GM12878 (cell line): ENCODE data around the gene MEF2D. TPM values are rescaled to one million over a fixed set of nuclear protein-coding genes. Genes with fewer than 3 reads are reported as not detected.

Experiments used
- ATAC-seq: fragments of 200-7000 bp; cut with Tn5 transposase; 3 replicates; pipeline ENCODE4 v1.9.1; 2020; ENCODE audit warnings: mild to moderate bottlenecking, moderate library complexity
- BruUV-seq: library from RNA; stranded (reverse); fragments of 400-500 nt; replicated peaks from 2 replicates; lab custom pipeline; 2021; lab: Mats Ljungman, UMichigan
- CTCF ChIA-PET: fragments of 300-600 bp; sonication (Branson Sonifier 250); formaldehyde crosslinking; extraction: SDS; loops from one replicate; lab custom pipeline; 2021; ENCODE audit warnings: inconsistent platforms; lab: Yijun Ruan, JAX
- POLR2A ChIA-PET: fragments of 350-600 bp; formaldehyde crosslinking; extraction: SDS; loops from one replicate; lab custom pipeline; 2021; ENCODE audit warnings: inconsistent platforms; lab: Charles Lee
- RAD21 ChIA-PET: fragments of 300-600 bp; sonication (Branson Sonifier 250); formaldehyde crosslinking; loops from one replicate; lab custom pipeline; 2023; ENCODE audit warnings: antibody characterized with exemption; ENCODE audit not compliant: unreplicated experiment; lab: Charles Lee
- SMC1A ChIA-PET: fragments of 300-600 bp; sonication (Branson Sonifier 250); formaldehyde crosslinking; loops from one replicate; lab custom pipeline; 2023; ENCODE audit not compliant: unreplicated experiment, uncharacterized antibody; lab: Charles Lee
- DNase-seq: peaks from one replicate; pipeline ENCODE4 v3.0.0-alpha.2; 2011; ENCODE audit warnings: low read depth, low spot score
- FAIRE-seq: peaks from 3 replicates; lab custom pipeline; 2011; peaks lifted over from hg19 to GRCh38; lab: Jason Lieb, UNC
- H2AFZ ChIP-seq: 2 replicates; pipeline ENCODE4 v1.6.0; 2011; ENCODE audit warnings: low read depth, low read length, control low read depth; ENCODE audit not compliant: control insufficient read depth
- H3K27ac ChIP-seq: 2 replicates; pipeline ENCODE4 v1.5.1; 2011; ENCODE audit warnings: control low read depth; ENCODE audit not compliant: control insufficient read depth, insufficient read depth
- H3K27me3 ChIP-seq, 2 experiments: replicated peaks in 1 of 2; 2 replicates each; pipeline versions ENCODE4 v1.6.0 to v1.6.1; 2011; ENCODE audit warnings: low read length in 1 of 2; ENCODE audit not compliant: control insufficient read depth in 2 of 2, insufficient read depth in 2 of 2
- H3K36me3 ChIP-seq, 2 experiments: 2 replicates each; pipeline ENCODE4 v1.5.1; 2011; ENCODE audit warnings: low read length in 1 of 2; ENCODE audit not compliant: control insufficient read depth in 2 of 2, insufficient read depth in 2 of 2
- H3K4me1 ChIP-seq: 2 replicates; pipeline ENCODE4 v1.6.1; 2011; ENCODE audit warnings: mild to moderate bottlenecking, low read length, moderate library complexity, mixed read lengths; ENCODE audit not compliant: control insufficient read depth, insufficient read depth
- H3K4me2 ChIP-seq: 2 replicates; pipeline ENCODE4 v1.6.0; 2011; ENCODE audit warnings: control low read depth; ENCODE audit not compliant: control insufficient read depth, insufficient read depth
- H3K4me3 ChIP-seq: fragments of 200-600 bp; sonication (generic); 2 replicates; pipeline ENCODE4 v1.5.1; 2016
- H3K79me2 ChIP-seq: 2 replicates; pipeline ENCODE4 v1.6.0; 2011; ENCODE audit warnings: low read length; ENCODE audit not compliant: control insufficient read depth, insufficient read depth
- H3K9ac ChIP-seq: 2 replicates; pipeline ENCODE4 v1.8.0; 2011; ENCODE audit warnings: low read length, control low read depth, mixed read lengths; ENCODE audit not compliant: control insufficient read depth, insufficient read depth
- H3K9me3 ChIP-seq: replicated peaks from 3 replicates; pipeline ENCODE4 v1.5.1; 2011; ENCODE audit warnings: mild to moderate bottlenecking, low read length; ENCODE audit not compliant: control insufficient read depth, insufficient read depth
- H4K20me1 ChIP-seq: 2 replicates; pipeline ENCODE4 v1.6.0; 2011; ENCODE audit not compliant: control insufficient read depth, insufficient read depth
- PML ChIP-seq: IDR thresholded peaks from 2 replicates; pipeline ENCODE4 v1.6.1; 2012; ENCODE audit warnings: low read length, inconsistent platforms
- WGBS: methylation state at CpG from one replicate; pipeline ENCODE4 v1.1.6; 2016; ENCODE audit warnings: low lambda C conversion rate; ENCODE audit not compliant: insufficient replicate concordance, insufficient coverage; ENCODE audit errors: missing lambda C conversion rate; 5-methylcytosine and 5-hydroxymethylcytosine counted together
- in situ Hi-C: fragments of 300-500 bp; cut with MboI; formaldehyde crosslinking; loops from 9 replicates; pipeline ENCODE4 v1.14.3; 2018; ENCODE audit warnings: mixed read lengths
- intact Hi-C: fragments of 100-400 bp; cut with micrococcal nuclease; formaldehyde crosslinking; loops from one replicate; pipeline ENCODE4 v1.14.2; 2022; ENCODE audit not compliant: unreplicated experiment
- polyA plus RNA-seq, 11 experiments: library from polyadenylated mRNA; depleted of rRNA in 4 of 11; unstranded in 6 of 11; stranded (reverse) in 5 of 11; fragments of >200 nt; fragmentation: Nextera tagmentation in 4 of 11; fragmentation: Illumina TruSeq in 1 of 11; extraction: Ambion mirVana in 4 of 11; extraction: Trizol in 1 of 11; gene quantifications; 1 replicate in 1 of 11; 2 replicates in 10 of 11; pipeline versions ENCODE4 v1.2.1 to v1.2.3, GENCODE V29; 2011 to 2016; ENCODE audit warnings: inconsistent platforms in 2 of 11, missing spikeins in 2 of 11, low read depth in 1 of 11
- total RNA-seq, 4 experiments: library from RNA; depleted of rRNA in 3 of 4; stranded (reverse); fragments of >200 nt in 3 of 4; fragmentation: Illumina TruSeq in 1 of 4; extraction: Trizol in 1 of 4; gene quantifications; 2 replicates each; pipeline versions ENCODE4 v1.2.1 to v1.2.3, GENCODE V29; 2013 to 2021
- TF ChIP-seq, protein P1 (sequence below): IDR thresholded peaks from 2 replicates; pipeline ENCODE4 v1.6.1; 2011; ENCODE audit warnings: borderline replicate concordance, low read depth, mild to moderate bottlenecking, moderate library complexity, low read length; ENCODE audit not compliant: insufficient read depth, poor library complexity, severe bottlenecking
- TF ChIP-seq, protein P2 (sequence below): IDR thresholded peaks from 2 replicates; pipeline ENCODE4 v1.6.1; 2011; ENCODE audit warnings: mild to moderate bottlenecking, low read depth, low read length, moderate library complexity; ENCODE audit not compliant: insufficient replicate concordance

MEF2D gene
- total and polyA plus RNA-seq, 10 of the 15 experiments (the other 5 are each of a cell fraction or from before 2014, with no cell fraction given), result 0.61 to 53.0 (median 15.2) TPM

DNA sequence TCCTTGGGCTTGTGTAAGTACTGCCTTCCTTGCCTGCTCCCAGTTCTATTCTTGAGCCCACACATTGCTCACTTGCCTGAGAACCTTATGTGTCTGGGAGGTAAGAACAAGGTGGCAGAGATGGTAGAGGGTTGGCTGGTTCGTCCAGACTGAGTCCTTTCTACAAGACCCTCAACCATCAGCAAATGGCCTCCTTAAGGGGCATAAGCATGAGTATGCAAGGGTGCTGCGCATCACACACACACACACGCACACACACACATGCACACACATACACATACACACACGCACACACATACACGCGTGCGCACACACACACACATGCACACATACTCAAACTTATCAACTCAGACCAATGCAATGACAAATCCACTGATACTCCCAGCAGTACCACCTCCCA, 74.6 kb downstream of the MEF2D start:
- Histone ChIP-seq H3K4me1 (peaks cover 5% of the 10 kb centered on the region), H3K36me3 (no peaks in the 10 kb centered on the region), H3K27me3 (peaks cover 8 to 23% of the 10 kb centered on the region in 2 experiments), H3K4me3 (no peak overlapping the region), H3K79me2 (no peaks in the 10 kb centered on the region), H3K27ac (no peak overlapping the region), H2AFZ (no peak overlapping the region), H3K9me3 (no peaks in the 10 kb centered on the region), H4K20me1 (no peaks in the 10 kb centered on the region; the same call in 1 of the 2 replicates), H3K4me2 (no peak overlapping the region), H3K9ac (no peak overlapping the region)
- ATAC-seq (no peak), DNase-seq (no peak), FAIRE-seq (no peak)
- TF ChIP-seq, protein P1, sequence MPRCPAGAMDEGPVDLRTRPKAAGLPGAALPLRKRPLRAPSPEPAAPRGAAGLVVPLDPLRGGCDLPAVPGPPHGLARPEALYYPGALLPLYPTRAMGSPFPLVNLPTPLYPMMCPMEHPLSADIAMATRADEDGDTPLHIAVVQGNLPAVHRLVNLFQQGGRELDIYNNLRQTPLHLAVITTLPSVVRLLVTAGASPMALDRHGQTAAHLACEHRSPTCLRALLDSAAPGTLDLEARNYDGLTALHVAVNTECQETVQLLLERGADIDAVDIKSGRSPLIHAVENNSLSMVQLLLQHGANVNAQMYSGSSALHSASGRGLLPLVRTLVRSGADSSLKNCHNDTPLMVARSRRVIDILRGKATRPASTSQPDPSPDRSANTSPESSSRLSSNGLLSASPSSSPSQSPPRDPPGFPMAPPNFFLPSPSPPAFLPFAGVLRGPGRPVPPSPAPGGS, result peak; percentile 71
- TF ChIP-seq PML, result no peak
- TF ChIP-seq, protein P2, sequence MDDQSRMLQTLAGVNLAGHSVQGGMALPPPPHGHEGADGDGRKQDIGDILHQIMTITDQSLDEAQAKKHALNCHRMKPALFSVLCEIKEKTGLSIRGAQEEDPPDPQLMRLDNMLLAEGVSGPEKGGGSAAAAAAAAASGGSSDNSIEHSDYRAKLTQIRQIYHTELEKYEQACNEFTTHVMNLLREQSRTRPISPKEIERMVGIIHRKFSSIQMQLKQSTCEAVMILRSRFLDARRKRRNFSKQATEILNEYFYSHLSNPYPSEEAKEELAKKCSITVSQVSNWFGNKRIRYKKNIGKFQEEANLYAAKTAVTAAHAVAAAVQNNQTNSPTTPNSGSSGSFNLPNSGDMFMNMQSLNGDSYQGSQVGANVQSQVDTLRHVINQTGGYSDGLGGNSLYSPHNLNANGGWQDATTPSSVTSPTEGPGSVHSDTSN, result peak; percentile 55
- intact Hi-C loops, result no loop called here
- ChIA-PET SMC1A (interaction anchor here (1.1 kb wide), 1 partner anchor 103 kb away, joined by 3 read pairs; no protein-coding TSS in a partner anchor), CTCF (interaction anchor here (0.5 to 3.5 kb wide), 2 partner anchors 40 to 108 kb away, joined by 3 to 18 read pairs; no protein-coding TSS in a partner anchor), POLR2A (no interaction called here), RAD21 (interaction anchor here (0.6 kb wide), 1 partner anchor 147 kb away, joined by 3 read pairs; no protein-coding TSS in a partner anchor)
- WGBS, result 59% methylated on average over 7 of the region's 7 CpGs
- in situ Hi-C loops, result no loop called here
- no TSS peak for BruUV-seq
